GM19240 (cell line): ENCODE data around the gene TRAP1.

Experiments
- DNase-seq: peaks from one replicate; pipeline ENCODE4 v3.0.0; 2011; ENCODE audit warnings: low spot score; ENCODE audit not compliant: insufficient read length

The TRAP1 gene

GRCh38 chr16:3651461-3652372 is 65.6 kb downstream of the TRAP1 start:
- DNase-seq, result no peak

- DNase-seq, result no peak
Measured at GRCh38 chr16:3650631-3651265, 66.6 kb downstream of the TRAP1 start.

- no peak for DNase-seq
Measured at GRCh38 chr16:3646348-3646920, 70.9 kb downstream of the TRAP1 start.

GRCh38 chr16:3645504-3646347 is 71.6 kb downstream of the TRAP1 start:
- no peak for DNase-seq

- no peak for DNase-seq
Measured at GRCh38 chr16:3645108-3645503, 72.2 kb downstream of the TRAP1 start.

GRCh38 chr16:3643095-3643730 is 74.1 kb downstream of the TRAP1 start:
- DNase-seq, result no peak

GRCh38 chr16:3642397-3643094 is 74.8 kb downstream of the TRAP1 start:
- no peak for DNase-seq

- DNase-seq, result no peak
Measured at GRCh38 chr16:3641801-3642396, 75.4 kb downstream of the TRAP1 start.

- DNase-seq, result no peak
Measured at GRCh38 chr16:3640632-3641501, 76.5 kb downstream of the TRAP1 start.

- DNase-seq, result no peak
Measured at GRCh38 chr16:3640207-3640606, 77.1 kb downstream of the TRAP1 start.

GRCh38 chr16:3638916-3639644 is 78.2 kb downstream of the TRAP1 start:
- DNase-seq, result no peak

- DNase-seq, result peak; percentile 30
Measured at GRCh38 chr16:3637371-3637923, 79.9 kb downstream of the TRAP1 start.

GRCh38 chr16:3625911-3626732 is 91.2 kb downstream of the TRAP1 start:
- DNase-seq, result no peak

GRCh38 chr16:3625331-3625730 is 92.0 kb downstream of the TRAP1 start:
- DNase-seq, result no peak

- no peak for DNase-seq
Measured at GRCh38 chr16:3623642-3624041, 93.7 kb downstream of the TRAP1 start.

GRCh38 chr16:3618769-3619141 is 98.6 kb downstream of the TRAP1 start:
- no peak for DNase-seq
